GM19035 (cell line): ENCODE measurements around the gene EPN1.

ENCODE experiments used
- ATAC-seq: cut with Tn5 transposase; IDR thresholded peaks from one replicate; pipeline ENCODE4 v1.9.1; 2021; ENCODE audit not compliant: unreplicated experiment

The EPN1 gene

GRCh38 chr19:55691561-55692481 is 16.8 kb downstream of the EPN1 start:
- no peak for ATAC-seq

- no peak for ATAC-seq
Measured at GRCh38 chr19:55692681-55693081, 17.7 kb downstream of the EPN1 start.

GRCh38 chr19:55693336-55693974 is 18.4 kb downstream of the EPN1 start:
- ATAC-seq, result no peak

GRCh38 chr19:55694241-55694655 is 19.2 kb downstream of the EPN1 start:
- no peak for ATAC-seq

GRCh38 chr19:55694656-55695491 is 19.8 kb downstream of the EPN1 start:
- no peak for ATAC-seq

- ATAC-seq, result no peak
Measured at GRCh38 chr19:55695511-55696290, 20.7 kb downstream of the EPN1 start.

- ATAC-seq, result no peak
Measured at GRCh38 chr19:55696301-55697068, 21.5 kb downstream of the EPN1 start.

GRCh38 chr19:55697069-55697440 is 22.0 kb downstream of the EPN1 start:
- no peak for ATAC-seq

GRCh38 chr19:55697698-55698097 is 22.7 kb downstream of the EPN1 start:
- ATAC-seq, result no peak

GRCh38 chr19:55698256-55698655 is 23.2 kb downstream of the EPN1 start:
- ATAC-seq, result no peak

- no peak for ATAC-seq
Measured at GRCh38 chr19:55699221-55699620, 24.2 kb downstream of the EPN1 start.

- no peak for ATAC-seq
Measured at GRCh38 chr19:55700813-55701212, 25.8 kb downstream of the EPN1 start.

GRCh38 chr19:55702131-55702627 is 27.2 kb downstream of the EPN1 start:
- ATAC-seq, result no peak

GRCh38 chr19:55703790-55704215 is 28.8 kb downstream of the EPN1 start:
- no peak for ATAC-seq

- ATAC-seq, result no peak
Measured at GRCh38 chr19:55704494-55705245, 29.6 kb downstream of the EPN1 start.

- ATAC-seq, result no peak
Measured at GRCh38 chr19:55705972-55706371, 30.9 kb downstream of the EPN1 start.

GRCh38 chr19:55711719-55712118 is 36.7 kb downstream of the EPN1 start:
- no peak for ATAC-seq

- ATAC-seq, result no peak
Measured at GRCh38 chr19:55712804-55713631, 38.0 kb downstream of the EPN1 start.
